Kidney epithelial cell (primary cell): ENCODE data around the gene LRRC4. TPM values are rescaled to one million over a fixed set of nuclear protein-coding genes. Genes with fewer than 3 reads are reported as not detected.
A peak's percentile ranks its signal among the peaks of the same experiment; 100 is the strongest.

ENCODE experiments used
- DNase-seq: peaks from one replicate; pipeline ENCODE4 v3.0.0-alpha.2; 2010; ENCODE audit warnings: low read depth
- H3K27me3 ChIP-seq: 2 replicates; pipeline ENCODE4 v1.6.0; 2011; ENCODE audit warnings: low read length; ENCODE audit not compliant: control insufficient read depth, insufficient read depth
- H3K36me3 ChIP-seq: 2 replicates; pipeline ENCODE4 v1.5.1; 2011; ENCODE audit warnings: low read length; ENCODE audit not compliant: control insufficient read depth, insufficient read depth
- H3K4me3 ChIP-seq: 2 replicates; pipeline ENCODE4 v1.5.1; 2011; ENCODE audit warnings: low read depth, mild to moderate bottlenecking, control low read depth, low read length
- CTCF ChIP-seq: IDR thresholded peaks from 2 replicates; pipeline ENCODE4 v1.5.1; 2011; ENCODE audit warnings: mild to moderate bottlenecking, moderate library complexity, low read length, control low read depth, inconsistent platforms; ENCODE audit not compliant: insufficient read depth, poor library complexity, severe bottlenecking
- total RNA-seq: library from RNA; depleted of rRNA; stranded (reverse); fragments of >200 nt; gene quantifications from 2 replicates; pipeline ENCODE4 v1.2.3, GENCODE V29; 2015

LRRC4 gene
- total RNA-seq, 1 donor from 2014 or later: 0.46 TPM

- no peak for TF ChIP-seq CTCF
- no peaks in the 10 kb centered on the region for H3K36me3 ChIP-seq
- H3K4me3 ChIP-seq: no peak overlapping the region
- DNase-seq: no peak
- peaks cover under 1% of the 10 kb centered on the region for H3K27me3 ChIP-seq
Observed at GRCh38 chr7:128037880-128038619, 6.8 kb upstream of the LRRC4 start.

DNA sequence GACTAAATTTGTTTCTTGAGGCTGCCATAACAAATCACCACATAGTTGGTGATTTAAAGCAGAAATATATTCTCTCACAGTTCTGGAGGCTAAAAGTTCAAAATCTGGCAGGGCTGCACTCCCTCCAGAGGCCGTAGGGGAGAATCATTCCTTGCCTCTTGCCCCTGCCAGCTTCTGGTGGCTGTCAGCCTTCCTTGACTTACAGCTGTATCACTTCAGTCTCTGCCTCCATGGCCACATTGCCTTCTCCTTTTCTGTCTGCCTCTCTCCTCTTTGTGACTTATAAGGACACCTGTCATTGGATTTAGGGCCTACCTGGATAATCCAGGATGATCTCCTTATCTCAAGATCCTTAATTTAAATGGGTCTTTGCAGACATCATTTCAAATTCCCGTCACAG is 5.8 kb upstream of the LRRC4 start:
- TF ChIP-seq CTCF: no peak
- H3K4me3 ChIP-seq: no peak overlapping the region
- H3K36me3 ChIP-seq: no peaks in the 10 kb centered on the region
- DNase-seq: no peak
- peaks cover 8% of the 10 kb centered on the region for H3K27me3 ChIP-seq

- Histone ChIP-seq H3K36me3 (no peaks in the 10 kb centered on the region), H3K4me3 (no peak overlapping the region), H3K27me3 (peaks cover 8% of the 10 kb centered on the region)
- no peak for DNase-seq
- TF ChIP-seq CTCF: no peak
Observed at GRCh38 chr7:128036226-128036940, 5.1 kb upstream of the LRRC4 start.

- H3K27me3 ChIP-seq: peaks cover 8% of the 10 kb centered on the region
- no peak overlapping the region for H3K4me3 ChIP-seq
- DNase-seq: no peak
- TF ChIP-seq CTCF: peak; percentile 54
- no peaks in the 10 kb centered on the region for H3K36me3 ChIP-seq
Observed at GRCh38 chr7:128035712-128036111, 4.5 kb upstream of the LRRC4 start.

- peaks cover 14% of the 10 kb centered on the region for H3K27me3 ChIP-seq
- TF ChIP-seq CTCF: no peak
- no peaks in the 10 kb centered on the region for H3K36me3 ChIP-seq
- DNase-seq: no peak
- no peak overlapping the region for H3K4me3 ChIP-seq
Observed at GRCh38 chr7:128034825-128035224, 3.6 kb upstream of the LRRC4 start.

GRCh38 chr7:128033246-128033645 is 2.0 kb upstream of the LRRC4 start:
- no peak for DNase-seq
- H3K36me3 ChIP-seq: no peaks in the 10 kb centered on the region
- H3K27me3 ChIP-seq: peaks cover 14% of the 10 kb centered on the region
- no peak for TF ChIP-seq CTCF
- H3K4me3 ChIP-seq: no peak overlapping the region
